ENCODE results near the gene CCT8.

Gene CCT8

GRCh38 chr21:29008367-29008766, 65.1 kb downstream of the CCT8 start:
- TF ChIP-seq GATA2 (IDR thresholded peaks at IDR 0.05; ENCODE audit: low read depth, low read length) (no peak), GATA3 (IDR thresholded peaks at IDR 0.05; ENCODE audit: low read depth, low read length) (no peak)

GRCh38 chr21:29007810-29008209, 65.6 kb downstream of the CCT8 start:
- TF ChIP-seq GATA3 (IDR thresholded peaks at IDR 0.05; ENCODE audit: low read depth, low read length), result no peak

- no peak for TF ChIP-seq GATA2 (IDR thresholded peaks at IDR 0.05; ENCODE audit: low read depth, low read length)
- TF ChIP-seq GATA3 (IDR thresholded peaks at IDR 0.05; ENCODE audit: low read depth, low read length), result no peak
Measured at GRCh38 chr21:29007135-29007534, 66.3 kb downstream of the CCT8 start.

All from SH-SY5Y (cell line).